Testis (tissue), 3 donors: ENCODE measurements around the gene HKDC1. TPM values are rescaled to one million over a fixed set of nuclear protein-coding genes. Genes with fewer than 3 reads are reported as not detected.

Experiments
- DNase-seq: peaks from one replicate; pipeline ENCODE4 v3.0.0-alpha.2; 2019
- H3K27ac ChIP-seq, 2 donors: fragments of 200-600 bp; sonication (generic); one replicate each; pipeline ENCODE4 v1.5.1; 2019
- H3K27me3 ChIP-seq: fragments of 200-600 bp; sonication (generic); one replicate; pipeline ENCODE4 v1.5.1; 2019
- H3K36me3 ChIP-seq: fragments of 200-600 bp; sonication (generic); one replicate; pipeline ENCODE4 v1.5.1; 2017; ENCODE audit warnings: low read depth; ENCODE audit errors: missing control alignments
- H3K4me1 ChIP-seq: fragments of 200-600 bp; sonication (generic); one replicate; pipeline ENCODE4 v1.5.1; 2019
- H3K4me3 ChIP-seq, 2 donors: fragments of 200-600 bp; sonication (generic); one replicate each; pipeline ENCODE4 v1.5.1; 2017 to 2019
- H3K9me3 ChIP-seq: fragments of 200-600 bp; sonication (generic); one replicate; pipeline ENCODE4 v1.5.1; 2017
- POLR2A ChIP-seq: fragments of 450-650 bp; IDR thresholded peaks from one replicate; pipeline ENCODE4 v1.6.1; 2017; ENCODE audit warnings: antibody characterized with exemption, mild to moderate bottlenecking, moderate library complexity
- whole genome bisulfite sequencing, 2 donors: methylation state at CpG; one replicate each; pipeline ENCODE4 v1.1.5; 2018; 5-methylcytosine and 5-hydroxymethylcytosine counted together
- intact Hi-C: fragments of 100-400 bp; cut with DNase I; formaldehyde crosslinking; loops from one replicate; pipeline ENCODE4 v1.15.1; 2023; ENCODE audit warnings: low total_unique reads
- polyA plus RNA-seq: library from polyadenylated mRNA; stranded (reverse); fragments of 350-450 nt; fragmentation: Illumina TruSeq; extraction: RNeasy Lipid Tissue Mini Kit (QIAGEN cat#74804); gene quantifications from one replicate; pipeline ENCODE4 v1.2.3, GENCODE V29; 2014; ENCODE audit warnings: low read depth, low replicate concordance; ENCODE audit not compliant: insufficient read depth
- total RNA-seq, 2 donors: library from RNA; depleted of rRNA; stranded (reverse); fragments of >200 nt; gene quantifications; one replicate each; pipeline ENCODE4 v1.2.3, GENCODE V29; 2016
- TF ChIP-seq, protein P1 (sequence below), 3 experiments: fragments of 450-650 bp in 2 of 3; fragments of 200-600 bp in 1 of 3; sonication (generic) in 1 of 3; IDR thresholded peaks; one replicate each; pipeline ENCODE4 v1.5.1; 2016 to 2019; ENCODE audit warnings: antibody characterized with exemption in 3 of 3, mild to moderate bottlenecking in 2 of 3, moderate library complexity in 1 of 3

The HKDC1 gene
- total and polyA plus RNA-seq, 3 donors from 2014 or later: 1.9 to 5.4 (median 4.4) TPM

DNA sequence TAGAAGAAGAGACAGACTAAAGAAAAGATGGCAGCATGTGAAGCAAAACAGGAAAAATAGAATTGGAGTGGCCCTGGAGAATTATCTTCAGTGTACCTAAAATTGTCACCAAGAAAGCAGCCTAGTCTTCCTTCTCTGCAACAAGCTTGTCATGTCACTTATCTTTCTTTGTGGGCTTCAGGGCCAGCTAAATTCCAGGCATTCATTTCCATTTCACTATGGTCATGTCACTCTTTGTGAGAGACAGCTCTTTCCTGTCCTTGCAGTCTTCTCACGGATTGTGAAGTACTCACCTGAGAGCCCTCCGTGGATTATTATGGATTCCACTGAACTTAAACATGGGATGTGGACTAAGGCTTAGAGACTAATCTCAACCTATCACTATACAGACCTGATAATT is 9.0 kb upstream of the HKDC1 start:
- Histone ChIP-seq H3K27me3 (no peaks in the 10 kb centered on the region), H3K27ac (no peak overlapping the region), H3K4me1 (no peaks in the 10 kb centered on the region), H3K9me3 (no peaks in the 10 kb centered on the region), H3K36me3 (no peaks in the 10 kb centered on the region), H3K4me3 (no peak overlapping the region)
- 56 to 58% methylated on average over 2 of the region's 2 CpGs for WGBS, 2 donors
- no peak for DNase-seq
- intact Hi-C loops: no loop called here
- TF ChIP-seq POLR2A: no peak
- TF ChIP-seq, protein P1, sequence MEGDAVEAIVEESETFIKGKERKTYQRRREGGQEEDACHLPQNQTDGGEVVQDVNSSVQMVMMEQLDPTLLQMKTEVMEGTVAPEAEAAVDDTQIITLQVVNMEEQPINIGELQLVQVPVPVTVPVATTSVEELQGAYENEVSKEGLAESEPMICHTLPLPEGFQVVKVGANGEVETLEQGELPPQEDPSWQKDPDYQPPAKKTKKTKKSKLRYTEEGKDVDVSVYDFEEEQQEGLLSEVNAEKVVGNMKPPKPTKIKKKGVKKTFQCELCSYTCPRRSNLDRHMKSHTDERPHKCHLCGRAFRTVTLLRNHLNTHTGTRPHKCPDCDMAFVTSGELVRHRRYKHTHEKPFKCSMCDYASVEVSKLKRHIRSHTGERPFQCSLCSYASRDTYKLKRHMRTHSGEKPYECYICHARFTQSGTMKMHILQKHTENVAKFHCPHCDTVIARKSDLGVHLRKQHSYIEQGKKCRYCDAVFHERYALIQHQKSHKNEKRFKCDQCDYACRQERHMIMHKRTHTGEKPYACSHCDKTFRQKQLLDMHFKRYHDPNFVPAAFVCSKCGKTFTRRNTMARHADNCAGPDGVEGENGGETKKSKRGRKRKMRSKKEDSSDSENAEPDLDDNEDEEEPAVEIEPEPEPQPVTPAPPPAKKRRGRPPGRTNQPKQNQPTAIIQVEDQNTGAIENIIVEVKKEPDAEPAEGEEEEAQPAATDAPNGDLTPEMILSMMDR (IDR thresholded peaks at IDR 0.05): no peak

DNA sequence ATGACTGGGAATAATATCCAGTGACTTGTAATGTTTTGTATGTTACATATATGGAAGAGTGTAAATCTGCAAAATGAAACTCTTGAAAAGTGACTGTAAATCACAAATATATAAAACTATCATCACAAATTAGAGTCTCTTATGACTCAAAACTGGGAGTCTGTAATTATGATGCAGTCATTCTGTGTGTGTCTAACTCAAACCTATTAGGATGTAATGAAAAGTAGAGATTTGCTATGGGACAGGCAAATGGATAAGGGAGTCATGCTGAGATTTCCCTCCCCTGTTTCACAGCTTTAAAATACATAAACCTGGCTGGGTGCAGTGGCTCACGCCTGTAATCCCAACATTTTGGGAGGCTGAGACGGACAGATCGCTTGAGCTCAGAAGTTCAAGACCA is 8.6 kb upstream of the HKDC1 start:
- no peaks in the 10 kb centered on the region for H3K4me1 ChIP-seq
- WGBS, 2 donors: 84 to 88% methylated on average over 3 of the region's 3 CpGs
- no peak for DNase-seq
- H3K4me3 ChIP-seq: no peak overlapping the region
- H3K9me3 ChIP-seq: no peaks in the 10 kb centered on the region
- no peak for TF ChIP-seq POLR2A
- TF ChIP-seq, protein P1 (IDR thresholded peaks at IDR 0.05): no peak
- H3K27me3 ChIP-seq: no peaks in the 10 kb centered on the region
- no peaks in the 10 kb centered on the region for H3K36me3 ChIP-seq
- intact Hi-C loops: no loop called here
- H3K27ac ChIP-seq: no peak overlapping the region

DNA sequence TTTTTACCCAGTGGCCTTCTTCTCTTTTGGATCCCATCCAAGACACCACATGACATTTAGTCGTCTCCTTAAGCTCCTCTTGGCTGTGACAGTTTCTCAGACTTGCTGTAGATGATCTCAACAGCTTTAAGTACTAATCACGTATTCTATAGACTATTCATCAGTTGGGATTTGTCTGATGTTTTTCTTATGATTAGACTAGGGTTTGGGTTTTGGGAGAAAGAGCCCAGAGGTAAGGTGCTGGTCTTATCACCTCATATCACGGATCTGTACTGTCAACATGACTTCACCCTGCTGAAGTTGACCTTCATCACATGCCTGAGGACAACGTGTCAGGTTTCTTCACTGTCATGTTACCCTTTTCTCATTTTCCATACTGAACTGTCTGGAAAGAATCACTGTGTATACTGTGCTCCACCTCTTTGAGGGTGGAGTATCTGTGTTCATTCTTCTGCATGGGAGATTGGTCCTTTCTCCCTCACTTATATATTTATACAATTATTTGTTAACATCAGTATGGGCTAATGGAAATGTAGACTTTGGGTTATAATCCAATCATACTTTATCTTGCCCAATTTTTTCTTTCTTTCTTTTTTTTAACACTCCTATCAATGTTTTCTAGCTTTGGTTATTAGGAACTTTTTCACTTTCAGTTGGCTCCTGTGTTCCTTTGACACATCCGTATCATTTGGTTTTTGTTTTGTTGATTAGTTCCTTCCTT is 6.4 kb upstream of the HKDC1 start:
- Histone ChIP-seq H3K4me1 (no peaks in the 10 kb centered on the region), H3K4me3 (no peak overlapping the region), H3K27ac (no peak overlapping the region), H3K36me3 (no peaks in the 10 kb centered on the region), H3K27me3 (no peaks in the 10 kb centered on the region), H3K9me3 (no peaks in the 10 kb centered on the region)
- DNase-seq: no peak
- intact Hi-C loops: no loop called here
- WGBS, 2 donors: 59 to 62% methylated on average over 5 of the region's 5 CpGs
- TF ChIP-seq POLR2A: no peak
- TF ChIP-seq, protein P1 (IDR thresholded peaks at IDR 0.05): no peak

DNA sequence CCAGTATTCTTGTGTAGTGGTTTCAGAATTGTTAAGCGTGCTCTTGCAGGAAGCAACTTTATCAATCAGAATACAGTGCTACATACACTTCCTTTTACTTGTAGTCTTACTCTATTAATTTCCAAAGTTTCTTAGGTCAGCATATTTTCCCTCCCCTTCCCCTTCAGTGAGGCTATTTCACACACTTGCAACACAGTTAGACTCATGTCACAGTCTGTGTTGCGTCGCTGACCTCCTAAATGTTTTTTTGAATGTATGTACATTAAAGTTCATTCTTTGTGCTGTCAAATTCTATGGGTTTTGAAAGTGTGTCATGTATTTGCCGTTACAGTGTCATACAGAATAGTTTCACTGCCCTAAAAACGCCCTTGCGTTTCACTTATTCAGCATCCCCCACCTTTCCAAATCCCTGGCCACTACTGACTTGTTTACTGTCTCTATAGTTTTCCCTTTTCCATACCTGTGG is 5.4 kb upstream of the HKDC1 start:
- Histone ChIP-seq H3K4me1 (no peaks in the 10 kb centered on the region), H3K27ac (no peak overlapping the region), H3K36me3 (no peaks in the 10 kb centered on the region), H3K4me3 (no peak overlapping the region), H3K9me3 (no peaks in the 10 kb centered on the region), H3K27me3 (no peaks in the 10 kb centered on the region)
- DNase-seq: no peak
- WGBS, 2 donors: 93 to 95% methylated on average over 6 of the region's 6 CpGs
- intact Hi-C loops: no loop called here
- TF ChIP-seq POLR2A: no peak
- TF ChIP-seq, protein P1 (IDR thresholded peaks at IDR 0.05): no peak
